Fibroblast of the aortic adventitia (primary cell): ENCODE results near the gene FLRT3. TPM values are rescaled to one million over a fixed set of nuclear protein-coding genes. Genes with fewer than 3 reads are reported as not detected.

Source experiments
- DNase-seq: peaks from one replicate; pipeline ENCODE4 v3.0.0-alpha.2; 2010; ENCODE audit warnings: low read depth
- H3K4me3 ChIP-seq: 2 replicates; pipeline ENCODE4 v1.5.1; 2011; ENCODE audit warnings: low read depth, mild to moderate bottlenecking, control low read depth, low read length, moderate library complexity
- total RNA-seq: library from RNA; depleted of rRNA; stranded (reverse); fragments of >200 nt; gene quantifications from 2 replicates; pipeline ENCODE4 v1.2.3, GENCODE V29; 2012; ENCODE audit warnings: low replicate concordance
- TF ChIP-seq, protein P1 (sequence below): IDR thresholded peaks from 2 replicates; pipeline ENCODE4 v1.5.1; 2011; ENCODE audit warnings: mild to moderate bottlenecking, low read length, control low read depth, inconsistent platforms; ENCODE audit not compliant: insufficient read depth

FLRT3 gene
- total RNA-seq, 1 donor = 0.54 TPM

- TF ChIP-seq, protein P1, sequence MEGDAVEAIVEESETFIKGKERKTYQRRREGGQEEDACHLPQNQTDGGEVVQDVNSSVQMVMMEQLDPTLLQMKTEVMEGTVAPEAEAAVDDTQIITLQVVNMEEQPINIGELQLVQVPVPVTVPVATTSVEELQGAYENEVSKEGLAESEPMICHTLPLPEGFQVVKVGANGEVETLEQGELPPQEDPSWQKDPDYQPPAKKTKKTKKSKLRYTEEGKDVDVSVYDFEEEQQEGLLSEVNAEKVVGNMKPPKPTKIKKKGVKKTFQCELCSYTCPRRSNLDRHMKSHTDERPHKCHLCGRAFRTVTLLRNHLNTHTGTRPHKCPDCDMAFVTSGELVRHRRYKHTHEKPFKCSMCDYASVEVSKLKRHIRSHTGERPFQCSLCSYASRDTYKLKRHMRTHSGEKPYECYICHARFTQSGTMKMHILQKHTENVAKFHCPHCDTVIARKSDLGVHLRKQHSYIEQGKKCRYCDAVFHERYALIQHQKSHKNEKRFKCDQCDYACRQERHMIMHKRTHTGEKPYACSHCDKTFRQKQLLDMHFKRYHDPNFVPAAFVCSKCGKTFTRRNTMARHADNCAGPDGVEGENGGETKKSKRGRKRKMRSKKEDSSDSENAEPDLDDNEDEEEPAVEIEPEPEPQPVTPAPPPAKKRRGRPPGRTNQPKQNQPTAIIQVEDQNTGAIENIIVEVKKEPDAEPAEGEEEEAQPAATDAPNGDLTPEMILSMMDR = no peak
- no peak overlapping the region for H3K4me3 ChIP-seq
- no peak for DNase-seq
Measured at GRCh38 chr20:14375416-14375985, 38.1 kb upstream of the FLRT3 start.

DNA sequence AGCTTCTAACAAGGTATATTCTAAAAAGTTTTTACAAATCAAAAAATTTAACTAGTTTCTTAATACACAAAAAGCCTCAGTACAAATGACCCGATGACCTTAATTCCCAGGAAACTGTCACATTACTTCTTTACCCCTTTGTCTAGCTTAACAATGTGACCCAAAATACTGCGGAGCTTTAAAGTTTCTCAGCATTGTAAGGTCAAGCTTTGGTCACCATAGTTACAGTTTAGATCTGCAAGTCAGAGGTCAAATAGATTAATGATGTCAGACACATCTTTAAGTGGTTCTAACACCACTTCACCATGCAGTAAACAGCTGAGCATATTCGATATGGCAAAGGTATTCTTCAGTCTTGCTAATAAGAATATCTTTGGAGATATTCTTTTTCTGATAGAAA is 36.8 kb upstream of the FLRT3 start:
- TF ChIP-seq, protein P1 = no peak
- H3K4me3 ChIP-seq = no peak overlapping the region
- no peak for DNase-seq

DNA sequence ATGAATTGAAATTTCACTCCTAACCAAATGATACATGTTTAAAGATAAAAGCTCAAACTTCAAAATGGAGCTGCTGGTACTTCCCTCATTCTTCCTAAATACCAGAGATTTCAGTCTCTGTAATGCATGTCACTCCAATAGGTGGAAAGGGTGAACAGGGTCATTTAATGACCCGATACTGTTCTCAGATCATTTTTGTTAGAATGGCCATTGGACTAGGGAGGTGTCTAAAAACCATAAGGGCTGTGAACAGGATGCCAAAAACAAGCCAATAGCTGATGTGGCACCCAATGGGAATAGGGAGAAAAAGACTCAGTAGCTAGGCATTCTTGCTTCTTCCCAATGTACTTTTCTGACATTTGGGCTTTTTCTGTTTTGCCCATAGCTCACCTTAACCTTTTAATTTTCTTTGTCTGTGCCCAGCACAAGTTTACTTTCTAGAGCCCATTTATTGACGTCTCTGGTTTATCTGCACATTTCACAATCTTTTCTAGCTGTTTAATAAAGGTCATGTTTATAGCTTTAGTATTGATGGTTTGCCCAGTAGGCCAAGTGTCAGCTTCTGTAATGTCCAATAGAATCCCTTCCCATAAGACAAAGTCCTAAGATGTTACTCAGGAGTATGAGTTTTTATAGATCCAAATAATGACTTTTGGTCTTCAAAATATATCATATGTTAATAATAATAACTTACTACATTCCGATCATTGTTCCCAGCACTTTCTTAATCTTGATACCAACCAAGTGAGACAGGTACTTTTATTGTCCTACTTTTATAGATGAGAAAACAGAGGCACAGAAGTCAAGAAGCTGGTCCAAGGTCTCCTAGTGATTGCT is 24.3 kb upstream of the FLRT3 start:
- H3K4me3 ChIP-seq = no peak overlapping the region
- TF ChIP-seq, protein P1 = no peak
- DNase-seq = no peak

DNA sequence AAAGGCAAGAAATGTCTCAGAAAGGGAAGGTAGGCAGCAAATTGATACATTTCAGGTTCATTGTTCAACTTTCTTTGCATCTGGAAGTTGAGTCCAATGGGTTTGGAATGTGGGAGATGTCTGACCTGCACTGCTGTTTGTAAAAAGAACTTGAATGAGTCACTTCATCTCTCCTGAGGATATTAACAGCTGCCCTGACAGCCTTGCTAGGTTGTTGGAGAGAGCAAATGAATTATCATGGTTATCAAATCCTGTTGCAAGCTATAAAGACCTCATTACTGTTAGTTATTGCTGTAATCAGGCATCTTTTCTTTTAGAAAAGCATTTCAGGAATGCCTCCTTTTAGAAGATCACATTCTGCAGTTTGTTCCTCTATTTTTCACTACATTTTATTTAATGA is 23.0 kb upstream of the FLRT3 start:
- TF ChIP-seq, protein P1 = no peak
- peak; percentile 20 for DNase-seq
- no peak overlapping the region for H3K4me3 ChIP-seq

GRCh38 chr20:14355791-14356190 is 18.4 kb upstream of the FLRT3 start:
- TF ChIP-seq, protein P1 = no peak
- DNase-seq = no peak
- H3K4me3 ChIP-seq = no peak overlapping the region

GRCh38 chr20:14344746-14345145 is 7.3 kb upstream of the FLRT3 start:
- DNase-seq = no peak
- H3K4me3 ChIP-seq = no peak overlapping the region
- TF ChIP-seq, protein P1 = no peak
